K562 (cell line): Measurements from ENCODE around the gene EFHC2. TPM values are rescaled to one million over a fixed set of nuclear protein-coding genes. Genes with fewer than 3 reads are reported as not detected.
A peak's percentile ranks its signal among the peaks of the same experiment; 100 is the strongest.

Source experiments
- CBFA2T2 ChIP-seq: fragments of 450-650 bp; conservative IDR thresholded peaks from 2 replicates; pipeline ENCODE4 v1.6.1; 2017; ENCODE audit warnings: mild to moderate bottlenecking
- DEAF1 ChIP-seq: fragments of 450-650 bp; formaldehyde crosslinking; IDR thresholded peaks from 2 replicates; pipeline ENCODE4 v1.4.0; 2020; ENCODE audit warnings: mild to moderate bottlenecking, moderate library complexity
- DMBX1 ChIP-seq: fragments of 250-450 bp; sonication (Bioruptor Pico); IDR thresholded peaks from 2 replicates; pipeline ENCODE4 v1.8.0; 2022; ENCODE audit warnings: inconsistent platforms, mild to moderate bottlenecking, moderate library complexity, borderline replicate concordance
- EHMT2 ChIP-seq: fragments of 450-650 bp; IDR thresholded peaks from 2 replicates; pipeline ENCODE4 v1.6.1; 2018; ENCODE audit warnings: antibody characterized with exemption
- ELF1 ChIP-seq: fragments of 200-800 bp; sonication (Bioruptor generic); IDR thresholded peaks from 2 replicates; pipeline ENCODE4 v1.6.1; 2016; ENCODE audit warnings: missing genetic modification characterization, missing compliant biosample characterization
- ERF ChIP-seq: fragments of 450-650 bp; formaldehyde crosslinking; IDR thresholded peaks from 2 replicates; pipeline ENCODE4 v1.4.0; 2020; ENCODE audit warnings: mild to moderate bottlenecking, mixed read lengths
- GABPB2 ChIP-seq: fragments of 250-450 bp; sonication (Bioruptor Pico); conservative IDR thresholded peaks from 2 replicates; pipeline ENCODE4 v1.5.1; 2021; ENCODE audit warnings: mild to moderate bottlenecking
- GATA2 ChIP-seq: sonication (generic); formaldehyde crosslinking; IDR thresholded peaks from 2 replicates; pipeline ENCODE4 v1.4.0; 2020; ENCODE audit warnings: mild to moderate bottlenecking, missing genetic modification reagents
- HCFC1 ChIP-seq: IDR thresholded peaks from 2 replicates; pipeline ENCODE4 v1.6.1; 2012; ENCODE audit warnings: low read depth, low read length, improper control_type of control experiment
- HDAC3 ChIP-seq: fragments of 450-650 bp; IDR thresholded peaks from 2 replicates; pipeline ENCODE4 v1.6.1; 2018; ENCODE audit warnings: borderline replicate concordance, mild to moderate bottlenecking, moderate library complexity; ENCODE audit not compliant: partially characterized antibody
- HNRNPL ChIP-seq: fragments of 200-400 bp; formaldehyde crosslinking; IDR thresholded peaks from 2 replicates; pipeline ENCODE4 v1.6.1; 2017; ENCODE audit warnings: low read depth, mild to moderate bottlenecking, low read length
- MAFF ChIP-seq: IDR thresholded peaks from 2 replicates; pipeline ENCODE4 v1.6.1; 2012; ENCODE audit warnings: low read length, improper control_type of control experiment
- MECOM ChIP-seq: fragments of 250-450 bp; sonication (Bioruptor Pico); IDR thresholded peaks from 2 replicates; pipeline ENCODE4 v1.8.0; 2022; ENCODE audit warnings: inconsistent platforms
- MTA2 ChIP-seq: fragments of 450-650 bp; IDR thresholded peaks from 2 replicates; pipeline ENCODE4 v1.6.1; 2016; ENCODE audit warnings: low read depth
- MXI1 ChIP-seq: IDR thresholded peaks from 2 replicates; pipeline ENCODE4 v1.6.1; 2011; ENCODE audit warnings: low read depth, mild to moderate bottlenecking, improper control_type of control experiment, low read length
- NFYB ChIP-seq: IDR thresholded peaks from 2 replicates; pipeline ENCODE4 v1.6.1; 2011; ENCODE audit warnings: mild to moderate bottlenecking, moderate library complexity; ENCODE audit not compliant: insufficient read length; ENCODE audit errors: extremely low read depth
- NONO ChIP-seq, 2 experiments: fragments of 200-400 bp in 1 of 2; fragments of 450-650 bp in 1 of 2; formaldehyde crosslinking in 1 of 2; IDR thresholded peaks; 2 replicates each; pipeline ENCODE4 v1.6.1; 2017; ENCODE audit warnings: low read depth in 2 of 2, mild to moderate bottlenecking in 2 of 2, moderate library complexity in 2 of 2, low read length in 1 of 2
- RBFOX2 ChIP-seq: fragments of 200-400 bp; formaldehyde crosslinking; IDR thresholded peaks from 2 replicates; pipeline ENCODE4 v1.6.1; 2017; ENCODE audit warnings: low read depth, mild to moderate bottlenecking, low read length, moderate library complexity
- RBM14 ChIP-seq: fragments of 200-400 bp; formaldehyde crosslinking; IDR thresholded peaks from 2 replicates; pipeline ENCODE4 v1.6.1; 2018; ENCODE audit warnings: low read depth, mild to moderate bottlenecking, low read length, moderate library complexity, borderline replicate concordance; ENCODE audit not compliant: insufficient read depth
- RFX1 ChIP-seq: fragments of 450-650 bp; IDR thresholded peaks from 2 replicates; pipeline ENCODE4 v1.6.1; 2016; ENCODE audit warnings: mild to moderate bottlenecking, moderate library complexity
- SMAD1 ChIP-seq: fragments of 150-350 bp; IDR thresholded peaks from 2 replicates; pipeline ENCODE4 v1.6.1; 2014; ENCODE audit warnings: low read length, low read depth; ENCODE audit not compliant: partially characterized antibody
- SMARCE1 ChIP-seq: fragments of 450-650 bp; IDR thresholded peaks from 2 replicates; pipeline ENCODE4 v1.7.1; 2016; ENCODE audit warnings: mild to moderate bottlenecking
- SRSF9 ChIP-seq: fragments of 200-400 bp; formaldehyde crosslinking; IDR thresholded peaks from 2 replicates; pipeline ENCODE4 v1.6.1; 2017; ENCODE audit warnings: low read depth, low read length, borderline replicate concordance
- TAF15 ChIP-seq: fragments of 200-400 bp; formaldehyde crosslinking; IDR thresholded peaks from 2 replicates; pipeline ENCODE4 v1.6.1; 2017; ENCODE audit warnings: mild to moderate bottlenecking, low read depth, low read length, moderate library complexity
- TGIF2 ChIP-seq: sonication (generic); formaldehyde crosslinking; IDR thresholded peaks from 2 replicates; pipeline ENCODE4 v1.8.1; 2022; ENCODE audit warnings: mild to moderate bottlenecking, missing genetic modification reagents, moderate library complexity
- ZFX ChIP-seq: sonication (generic); formaldehyde crosslinking; IDR thresholded peaks from 2 replicates; pipeline ENCODE4 v1.8.0; 2022; ENCODE audit warnings: mild to moderate bottlenecking, missing genetic modification reagents, moderate library complexity
- ZNF197 ChIP-seq: fragments of 200-800 bp; sonication (Bioruptor generic); IDR thresholded peaks from 2 replicates; pipeline ENCODE4 v1.6.1; 2016; ENCODE audit warnings: low read depth, missing genetic modification characterization, missing compliant biosample characterization
- ZNF347 ChIP-seq: fragments of 450-650 bp; formaldehyde crosslinking; IDR thresholded peaks from 2 replicates; pipeline ENCODE4 v1.4.0; 2020; ENCODE audit warnings: low read depth, mild to moderate bottlenecking, moderate library complexity
- ZNF41 ChIP-seq: fragments of 250-450 bp; sonication (Bioruptor Pico); conservative IDR thresholded peaks from 2 replicates; pipeline ENCODE4 v1.4.0; 2020; ENCODE audit warnings: mild to moderate bottlenecking
- ZNF449 ChIP-seq: fragments of 250-450 bp; sonication (Bioruptor Pico); IDR thresholded peaks from 2 replicates; pipeline ENCODE4 v1.8.0; 2022; ENCODE audit warnings: moderate library complexity, mild to moderate bottlenecking, inconsistent platforms
- ZNF699 ChIP-seq: fragments of 250-450 bp; sonication (Bioruptor Pico); IDR thresholded peaks from 2 replicates; pipeline ENCODE4 v1.8.0; 2021; ENCODE audit warnings: mild to moderate bottlenecking, moderate library complexity; ENCODE audit not compliant: insufficient replicate concordance
- polyA plus RNA-seq, 8 experiments: library from polyadenylated mRNA; depleted of rRNA in 4 of 8; stranded (reverse) in 5 of 8; unstranded in 3 of 8; fragments of >200 nt; fragmentation: Nextera tagmentation in 2 of 8; fragmentation: Illumina TruSeq in 1 of 8; extraction: Ambion mirVana in 2 of 8; extraction: Trizol in 1 of 8; gene quantifications; 2 replicates each; pipeline versions ENCODE4 v1.2.1 to v1.2.3, GENCODE V29; 2011 to 2014; ENCODE audit warnings: inconsistent platforms in 1 of 8, missing spikeins in 1 of 8
- total RNA-seq, 7 experiments: library from RNA; depleted of rRNA in 6 of 7; stranded (reverse); fragments of >200 nt in 6 of 7; fragmentation: Illumina TruSeq in 2 of 7; extraction: Trizol in 2 of 7; gene quantifications; 2 replicates each; pipeline versions ENCODE4 v1.2.1 to v1.2.3, GENCODE V29; 2011 to 2021; ENCODE audit warnings: low replicate concordance in 1 of 7

The EFHC2 gene
- total and polyA plus RNA-seq, 9 of the 15 experiments (the other 6 are each of a cell fraction or from before 2014, with no cell fraction given) = 1.3 to 8.1 (median 3.0) TPM

GRCh38 chrX:44344687-44345086, 1.2 kb upstream of the EFHC2 start (continued):
- TF ChIP-seq ZNF41 (CRISPR knock-in tag) = no peak
- no peak for TF ChIP-seq ZFX (CRISPR knock-in tag)
- TF ChIP-seq ZNF347 (CRISPR knock-in tag) = no peak
- TF ChIP-seq EHMT2 = no peak
- TF ChIP-seq SMARCE1 = 0 out of 2 replicates have a peak, but pooled peaks have one; percentile 36
- TF ChIP-seq RBFOX2 = no peak
- no peak for TF ChIP-seq RBM14
- TF ChIP-seq MECOM (CRISPR knock-in tag) = no peak
- no peak for TF ChIP-seq MAFF
- TF ChIP-seq HDAC3 = peak; percentile 51
- TF ChIP-seq NFYB = no peak
- no peak for TF ChIP-seq HCFC1
- TF ChIP-seq ELF1 = no peak
- TF ChIP-seq DMBX1 = no peak
- no peak for TF ChIP-seq ZNF197 (CRISPR knock-in tag)
- 0 out of 2 replicates have a peak, but pooled peaks have one; percentile 17 for TF ChIP-seq MTA2
- no peak for TF ChIP-seq SMAD1
- TF ChIP-seq ZNF449 (CRISPR knock-in tag) = no peak
- no peak for TF ChIP-seq MXI1
- TF ChIP-seq ZNF699 (CRISPR knock-in tag) = no peak
- no peak for TF ChIP-seq HNRNPL
- peak; percentile 70 for TF ChIP-seq CBFA2T2
- no peak for TF ChIP-seq TAF15
- no peak for TF ChIP-seq SRSF9
- TF ChIP-seq NONO (IDR thresholded peaks at IDR 0.05; ENCODE audit: low read depth in 2 of 2, low read length in 1 of 2) = no peak
- TF ChIP-seq RFX1 = no peak
- no peak for TF ChIP-seq DEAF1 (CRISPR knock-in tag)
- TF ChIP-seq GATA2 = no peak
- no peak for TF ChIP-seq GABPB2 (CRISPR knock-in tag)
- no peak for TF ChIP-seq TGIF2 (CRISPR knock-in tag)
- no peak for TF ChIP-seq ERF (CRISPR knock-in tag)
